Tibial nerve (tissue), 4 donors: ENCODE results near the gene SHISAL1. TPM values are rescaled to one million over a fixed set of nuclear protein-coding genes. Genes with fewer than 3 reads are reported as not detected.
A peak's percentile ranks its signal among the peaks of the same experiment; 100 is the strongest.

Source experiments
- DNase-seq, 2 donors: peaks; one replicate each; pipeline ENCODE4 v3.0.0-alpha.2; 2019; ENCODE audit warnings: low spot score in 2 of 2
- H3K27ac ChIP-seq, 4 donors: fragments of 200-600 bp; sonication (generic) in 3 of 4; one replicate each; pipeline ENCODE4 v1.5.1; 2017 to 2019; ENCODE audit warnings: mild to moderate bottlenecking in 1 of 4
- H3K27me3 ChIP-seq, 2 donors: fragments of 200-600 bp; sonication (generic) in 1 of 2; one replicate each; pipeline versions ENCODE4 v1.5.1 to v1.6.0; 2017 to 2019
- H3K36me3 ChIP-seq, 3 donors: fragments of 200-600 bp; sonication (generic); one replicate each; pipeline ENCODE4 v1.5.1; 2018 to 2019
- H3K4me1 ChIP-seq, 4 donors: fragments of 200-600 bp; sonication (generic) in 3 of 4; one replicate each; pipeline ENCODE4 v1.5.1; 2017 to 2019
- H3K4me3 ChIP-seq, 4 donors: fragments of 200-600 bp; sonication (generic) in 3 of 4; one replicate each; pipeline ENCODE4 v1.5.1; 2017 to 2019; ENCODE audit warnings: mild to moderate bottlenecking in 1 of 4, moderate library complexity in 1 of 4
- H3K9me3 ChIP-seq, 4 donors: fragments of 200-600 bp; sonication (generic) in 3 of 4; one replicate each; pipeline ENCODE4 v1.5.1; 2017 to 2019
- EP300 ChIP-seq, 2 donors: sonication (generic); formaldehyde crosslinking; IDR thresholded peaks; one replicate each; pipeline ENCODE4 v1.6.1; 2017; ENCODE audit warnings: antibody characterized with exemption in 2 of 2, mild to moderate bottlenecking in 1 of 2
- POLR2A ChIP-seq, 2 donors: fragments of 450-650 bp; IDR thresholded peaks; one replicate each; pipeline ENCODE4 v1.6.1; 2017; ENCODE audit warnings: antibody characterized with exemption in 2 of 2, mild to moderate bottlenecking in 2 of 2, moderate library complexity in 2 of 2
- WGBS, 2 donors: methylation state at CpG; one replicate each; pipeline ENCODE4 v1.1.5; 2018; 5-methylcytosine and 5-hydroxymethylcytosine counted together
- total RNA-seq, 4 donors: library from RNA; depleted of rRNA; stranded (reverse); fragments of >200 nt; gene quantifications; one replicate each; pipeline ENCODE4 v1.1.0, GENCODE V29; 2016
- TF ChIP-seq, protein P1 (sequence below), 5 experiments: fragments of 200-600 bp in 3 of 5; fragments of 450-650 bp in 2 of 5; sonication (generic) in 3 of 5; IDR thresholded peaks; one replicate each; pipeline ENCODE4 v1.5.1; 2016 to 2019; ENCODE audit warnings: antibody characterized with exemption in 5 of 5, mild to moderate bottlenecking in 3 of 5, moderate library complexity in 2 of 5

The SHISAL1 gene
- total RNA-seq, 4 donors from 2014 or later, result 0.22 to 1.0 (median 0.59) TPM

- no peak for DNase-seq
- WGBS, 2 donors, result 81 to 82% methylated on average over 3 of the region's 3 CpGs
Observed at GRCh38 chr22:44345872-44346271, 33.1 kb upstream of the SHISAL1 start.

GRCh38 chr22:44344407-44344806, 31.7 kb upstream of the SHISAL1 start:
- H3K4me1 ChIP-seq, result peaks cover 0 to 11% (median 0%) of the 10 kb centered on the region in 4 donors
- H3K4me3 ChIP-seq, result no peak overlapping the region
- no peak overlapping the region for H3K27ac ChIP-seq
- no peaks in the 10 kb centered on the region for H3K36me3 ChIP-seq
- DNase-seq, result no peak
- no peaks in the 10 kb centered on the region for H3K9me3 ChIP-seq
- H3K27me3 ChIP-seq, result no peaks in the 10 kb centered on the region
- 71 to 77% methylated on average over 11 of the region's 11 CpGs for WGBS, 2 donors
- no peak for TF ChIP-seq EP300 (IDR thresholded peaks at IDR 0.05)
- no peak for TF ChIP-seq POLR2A (IDR thresholded peaks at IDR 0.05)
- TF ChIP-seq, protein P1, sequence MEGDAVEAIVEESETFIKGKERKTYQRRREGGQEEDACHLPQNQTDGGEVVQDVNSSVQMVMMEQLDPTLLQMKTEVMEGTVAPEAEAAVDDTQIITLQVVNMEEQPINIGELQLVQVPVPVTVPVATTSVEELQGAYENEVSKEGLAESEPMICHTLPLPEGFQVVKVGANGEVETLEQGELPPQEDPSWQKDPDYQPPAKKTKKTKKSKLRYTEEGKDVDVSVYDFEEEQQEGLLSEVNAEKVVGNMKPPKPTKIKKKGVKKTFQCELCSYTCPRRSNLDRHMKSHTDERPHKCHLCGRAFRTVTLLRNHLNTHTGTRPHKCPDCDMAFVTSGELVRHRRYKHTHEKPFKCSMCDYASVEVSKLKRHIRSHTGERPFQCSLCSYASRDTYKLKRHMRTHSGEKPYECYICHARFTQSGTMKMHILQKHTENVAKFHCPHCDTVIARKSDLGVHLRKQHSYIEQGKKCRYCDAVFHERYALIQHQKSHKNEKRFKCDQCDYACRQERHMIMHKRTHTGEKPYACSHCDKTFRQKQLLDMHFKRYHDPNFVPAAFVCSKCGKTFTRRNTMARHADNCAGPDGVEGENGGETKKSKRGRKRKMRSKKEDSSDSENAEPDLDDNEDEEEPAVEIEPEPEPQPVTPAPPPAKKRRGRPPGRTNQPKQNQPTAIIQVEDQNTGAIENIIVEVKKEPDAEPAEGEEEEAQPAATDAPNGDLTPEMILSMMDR (IDR thresholded peaks at IDR 0.05), result no peak

More at GRCh38 chr22:44345872-44346271, 33.1 kb upstream of the SHISAL1 start:
- TF ChIP-seq, protein P1 (IDR thresholded peaks at IDR 0.05), result no peak
- TF ChIP-seq EP300 (IDR thresholded peaks at IDR 0.05) (no peak), POLR2A (IDR thresholded peaks at IDR 0.05) (no peak)
- Histone ChIP-seq H3K27me3 (no peaks in the 10 kb centered on the region), H3K9me3 (no peaks in the 10 kb centered on the region), H3K27ac (no peak overlapping the region), H3K36me3 (no peaks in the 10 kb centered on the region), H3K4me1 (peaks cover 0 to 9% (median 0%) of the 10 kb centered on the region in 4 donors), H3K4me3 (no peak overlapping the region)

GRCh38 chr22:44342347-44342956, 29.7 kb upstream of the SHISAL1 start:
- DNase-seq, result no peak
- H3K4me3 ChIP-seq, result no peak overlapping the region
- 90 to 100% methylated on average over 2 to 3 of the region's 5 CpGs for WGBS, 2 donors
- TF ChIP-seq, protein P1 (IDR thresholded peaks at IDR 0.05), result no peak
- TF ChIP-seq POLR2A (IDR thresholded peaks at IDR 0.05), result no peak
- TF ChIP-seq EP300 (IDR thresholded peaks at IDR 0.05), result no peak
- no peaks in the 10 kb centered on the region for H3K9me3 ChIP-seq
- peaks cover 0 to 11% (median 0%) of the 10 kb centered on the region in 4 donors for H3K4me1 ChIP-seq
- no peaks in the 10 kb centered on the region for H3K27me3 ChIP-seq
- no peaks in the 10 kb centered on the region for H3K36me3 ChIP-seq
- H3K27ac ChIP-seq, result peak overlapping the region in 2 of 4 donors; percentile 57 to 67

DNA sequence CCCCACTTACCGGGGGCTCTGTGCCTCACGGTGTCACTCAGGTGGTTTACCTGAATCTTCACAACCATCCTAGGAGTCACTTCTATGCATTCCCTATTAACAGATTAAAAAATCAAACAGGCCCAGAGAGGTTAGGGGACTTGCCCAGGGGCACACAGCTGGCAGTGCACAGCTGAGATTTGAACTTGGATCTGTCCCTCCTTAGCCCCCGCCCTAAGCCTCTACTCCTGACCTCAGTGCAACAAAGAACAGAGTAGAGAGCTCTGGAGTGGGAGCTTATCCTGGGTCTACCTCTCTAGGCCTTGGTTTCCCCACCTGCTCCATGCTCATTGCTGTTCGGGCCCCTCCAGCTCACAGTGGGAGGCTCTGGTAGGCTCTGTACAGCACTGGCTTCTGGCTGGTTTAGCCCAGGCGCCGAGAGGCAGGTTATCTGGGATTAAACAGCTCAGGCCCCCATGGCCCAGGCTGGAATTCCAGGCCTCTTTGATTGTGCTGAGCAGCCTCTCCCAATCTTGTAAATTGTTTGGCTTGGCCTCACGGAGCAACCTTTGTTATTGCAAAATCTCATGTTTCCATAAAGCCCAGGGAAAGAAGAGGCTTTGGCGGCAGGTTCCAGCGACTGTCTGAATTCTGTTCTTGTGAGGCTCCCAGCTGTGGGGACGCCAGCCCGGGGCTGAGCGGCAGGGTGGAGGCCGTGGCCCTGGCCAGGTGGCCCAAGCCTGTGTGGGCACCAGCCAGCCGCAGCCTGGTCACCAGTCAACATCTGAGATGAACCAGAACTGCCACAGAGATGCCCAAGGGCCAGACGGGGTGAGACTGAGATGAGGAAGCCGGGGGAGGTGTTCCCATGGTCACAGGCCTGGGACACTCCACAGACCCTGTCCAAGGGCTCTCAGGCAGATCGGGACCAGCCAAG, 28.9 kb upstream of the SHISAL1 start:
- no peak overlapping the region for H3K4me3 ChIP-seq
- H3K27ac ChIP-seq, result peak overlapping the region in 2 of 4 donors; percentile 57 to 67
- DNase-seq, result peak in 1 of 2 donors; percentile 36
- no peaks in the 10 kb centered on the region for H3K9me3 ChIP-seq
- H3K27me3 ChIP-seq, result no peaks in the 10 kb centered on the region
- WGBS, 2 donors, result 60 to 62% methylated on average over 17 of the region's 17 CpGs
- no peaks in the 10 kb centered on the region for H3K36me3 ChIP-seq
- H3K4me1 ChIP-seq, result peaks cover 0 to 11% (median 0%) of the 10 kb centered on the region in 4 donors
- TF ChIP-seq, protein P1 (IDR thresholded peaks at IDR 0.05), result no peak
- TF ChIP-seq EP300 (IDR thresholded peaks at IDR 0.05) (no peak), POLR2A (IDR thresholded peaks at IDR 0.05) (no peak)
